Caco-2 (cell line): ENCODE results near the gene G6PD. TPM values are rescaled to one million over a fixed set of nuclear protein-coding genes. Genes with fewer than 3 reads are reported as not detected.
"Not testable (repeated sequence)": the region's sequence is repeated elsewhere in the genome, so short reads cannot be mapped to it uniquely, and the experiment has no call there.

Experiments used
- BruUV-seq: library from RNA; stranded (reverse); fragments of 400-500 nt; replicated peaks from 2 replicates; lab custom pipeline; 2021; lab: Mats Ljungman, UMichigan
- CTCF ChIA-PET: fragments of 300-600 bp; sonication (Branson Sonifier 250); formaldehyde crosslinking; loops from one replicate; lab custom pipeline; 2022; ENCODE audit warnings: antibody characterized with exemption; lab: Charles Lee
- POLR2A ChIA-PET: fragments of 300-600 bp; sonication (Branson Sonifier 250); formaldehyde crosslinking; loops from one replicate; lab custom pipeline; 2022; ENCODE audit warnings: antibody characterized with exemption; lab: Charles Lee
- DNase-seq, 2 experiments: peaks; one replicate each; pipeline versions ENCODE4 v3.0.0 to v3.0.0-alpha.2; 2020 to 2022
- H3K27me3 ChIP-seq: replicated peaks from 2 replicates; pipeline ENCODE4 v1.6.0; 2011; ENCODE audit warnings: low read length; ENCODE audit not compliant: control insufficient read depth, insufficient read depth
- H3K36me3 ChIP-seq: 2 replicates; pipeline ENCODE4 v1.5.1; 2011; ENCODE audit warnings: low read length; ENCODE audit not compliant: control insufficient read depth, insufficient read depth
- H3K4me1 ChIP-seq: fragments of 250-450 bp; sonication (Bioruptor Pico); 2 replicates; pipeline ENCODE4 v1.5.1; 2020; ENCODE audit warnings: mild to moderate bottlenecking
- H3K4me3 ChIP-seq: 2 replicates; pipeline ENCODE4 v1.5.1; 2011; ENCODE audit warnings: low read depth, mild to moderate bottlenecking, control low read depth, low read length
- H3K9me3 ChIP-seq: fragments of 250-450 bp; sonication (Bioruptor Pico); 2 replicates; pipeline ENCODE4 v1.5.1; 2020; ENCODE audit warnings: mild to moderate bottlenecking, moderate library complexity
- H3K27ac Mint-ChIP-seq: one replicate; pipeline ENCODE4 v1.8.0; 2022; ENCODE audit warnings: mixed read lengths; ENCODE audit not compliant: unreplicated experiment
- H3K27me3 Mint-ChIP-seq: one replicate; pipeline ENCODE4 v1.8.0; 2022; ENCODE audit warnings: mixed read lengths; ENCODE audit not compliant: insufficient read depth, unreplicated experiment
- H3K36me3 Mint-ChIP-seq: one replicate; pipeline ENCODE4 v1.8.0; 2022; ENCODE audit warnings: mild to moderate bottlenecking, mixed read lengths; ENCODE audit not compliant: insufficient read depth, unreplicated experiment
- H3K4me1 Mint-ChIP-seq: one replicate; pipeline ENCODE4 v1.8.0; 2022; ENCODE audit warnings: low read depth, mixed read lengths; ENCODE audit not compliant: unreplicated experiment
- H3K4me3 Mint-ChIP-seq: one replicate; pipeline ENCODE4 v1.8.0; 2022; ENCODE audit warnings: mild to moderate bottlenecking, moderate library complexity, mixed read lengths; ENCODE audit not compliant: unreplicated experiment
- H3K9me3 Mint-ChIP-seq: one replicate; pipeline ENCODE4 v1.8.0; 2022; ENCODE audit warnings: mixed read lengths; ENCODE audit not compliant: unreplicated experiment
- intact Hi-C: fragments of 100-400 bp; cut with micrococcal nuclease; formaldehyde crosslinking; loops from one replicate; pipeline ENCODE4 v1.10.0; 2022; ENCODE audit not compliant: unreplicated experiment
- total RNA-seq: library from RNA; stranded (reverse); gene quantifications from 2 replicates; pipeline ENCODE4 v1.2.3, GENCODE V29; 2022
- TF ChIP-seq, protein P1 (sequence below), 2 experiments: fragments of 200-600 bp in 1 of 2; IDR thresholded peaks; 1 replicate in 1 of 2; 2 replicates in 1 of 2; pipeline versions ENCODE4 v1.5.1 to v1.8.0; 2011 to 2022; ENCODE audit warnings: antibody characterized with exemption in 1 of 2, control low read depth in 1 of 2, inconsistent platforms in 1 of 2, low read depth in 1 of 2, low read length in 1 of 2, mild to moderate bottlenecking in 1 of 2, moderate library complexity in 1 of 2; ENCODE audit not compliant: insufficient read depth in 1 of 2, severe bottlenecking in 1 of 2, unreplicated experiment in 1 of 2

G6PD gene
- total RNA-seq, 1 experiment from 2014 or later = 103 TPM

DNA sequence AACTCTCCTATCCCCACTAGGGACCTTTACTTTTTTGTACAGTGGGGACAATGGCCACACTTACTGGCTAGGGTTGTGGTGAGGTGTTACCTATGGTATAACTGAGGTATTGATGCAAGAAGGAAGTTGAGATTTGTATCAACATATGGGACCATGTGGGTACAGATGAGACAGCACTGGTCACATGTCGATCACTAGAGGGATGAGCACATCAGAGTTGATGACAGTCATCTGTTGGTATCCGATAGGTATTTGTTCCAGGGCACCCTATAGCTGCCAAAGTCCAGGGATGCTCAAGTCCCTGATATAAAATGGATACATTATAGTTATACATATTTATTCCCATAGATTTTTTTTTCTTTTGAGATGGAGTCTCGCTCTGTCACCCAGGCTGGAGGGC, 43.7 kb downstream of the G6PD start:
- DNase-seq = no peak
- no peak overlapping the region for H3K27ac Mint-ChIP-seq
- Histone ChIP-seq H3K36me3 (no peaks in the 10 kb centered on the region), H3K27me3 (no peaks in the 10 kb centered on the region), H3K9me3 (no peaks in the 10 kb centered on the region), H3K4me3 (no peak overlapping the region), H3K4me1 (no peaks in the 10 kb centered on the region)
- no TSS peak for BruUV-seq
- ChIA-PET POLR2A (no interaction called here), CTCF (no interaction called here)
- H3K4me3 Mint-ChIP-seq = no peak overlapping the region
- H3K4me1 Mint-ChIP-seq = no peaks in the 10 kb centered on the region
- TF ChIP-seq, protein P1, sequence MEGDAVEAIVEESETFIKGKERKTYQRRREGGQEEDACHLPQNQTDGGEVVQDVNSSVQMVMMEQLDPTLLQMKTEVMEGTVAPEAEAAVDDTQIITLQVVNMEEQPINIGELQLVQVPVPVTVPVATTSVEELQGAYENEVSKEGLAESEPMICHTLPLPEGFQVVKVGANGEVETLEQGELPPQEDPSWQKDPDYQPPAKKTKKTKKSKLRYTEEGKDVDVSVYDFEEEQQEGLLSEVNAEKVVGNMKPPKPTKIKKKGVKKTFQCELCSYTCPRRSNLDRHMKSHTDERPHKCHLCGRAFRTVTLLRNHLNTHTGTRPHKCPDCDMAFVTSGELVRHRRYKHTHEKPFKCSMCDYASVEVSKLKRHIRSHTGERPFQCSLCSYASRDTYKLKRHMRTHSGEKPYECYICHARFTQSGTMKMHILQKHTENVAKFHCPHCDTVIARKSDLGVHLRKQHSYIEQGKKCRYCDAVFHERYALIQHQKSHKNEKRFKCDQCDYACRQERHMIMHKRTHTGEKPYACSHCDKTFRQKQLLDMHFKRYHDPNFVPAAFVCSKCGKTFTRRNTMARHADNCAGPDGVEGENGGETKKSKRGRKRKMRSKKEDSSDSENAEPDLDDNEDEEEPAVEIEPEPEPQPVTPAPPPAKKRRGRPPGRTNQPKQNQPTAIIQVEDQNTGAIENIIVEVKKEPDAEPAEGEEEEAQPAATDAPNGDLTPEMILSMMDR (IDR thresholded peaks at IDR 0.05; ENCODE audit: insufficient read depth in 1 of 2, low read depth in 1 of 2, low read length in 1 of 2, severe bottlenecking in 1 of 2, unreplicated experiment in 1 of 2) = no peak
- intact Hi-C loops = no loop called here
- H3K36me3 Mint-ChIP-seq = no peaks in the 10 kb centered on the region
- H3K27me3 Mint-ChIP-seq = no peaks in the 10 kb centered on the region
- H3K9me3 Mint-ChIP-seq = no peaks in the 10 kb centered on the region

DNA sequence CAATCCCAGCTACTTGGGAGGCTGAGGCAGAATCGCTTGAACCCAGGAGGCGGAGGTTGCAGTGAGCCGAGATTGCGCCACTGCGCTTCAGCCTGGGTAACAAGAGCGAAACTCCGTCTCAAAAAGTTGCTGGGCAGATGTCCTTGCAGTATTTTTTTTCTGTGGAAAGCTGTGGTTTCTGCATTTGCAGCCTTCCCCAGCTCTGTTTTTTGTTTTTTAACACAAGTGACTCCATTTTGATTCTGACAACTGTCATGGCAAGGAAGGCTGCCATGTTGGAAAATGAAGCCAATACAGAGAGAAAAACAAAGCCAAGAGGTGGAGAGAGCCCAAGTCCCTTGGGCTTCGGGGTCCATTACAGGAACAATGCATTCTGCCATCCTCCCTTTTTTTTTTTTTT, 44.5 kb downstream of the G6PD start:
- no peaks in the 10 kb centered on the region for H3K27me3 ChIP-seq
- Mint-ChIP-seq H3K9me3 (no peaks in the 10 kb centered on the region), H3K36me3 (no peaks in the 10 kb centered on the region), H3K27ac (no peak overlapping the region), H3K4me3 (no peak overlapping the region), H3K4me1 (no peaks in the 10 kb centered on the region), H3K27me3 (no peaks in the 10 kb centered on the region)
- BruUV-seq = no TSS peak
- ChIA-PET POLR2A (no interaction called here), CTCF (interaction anchor here (0.7 kb wide), 1 partner anchor 120 kb away, joined by 3 read pairs; no protein-coding TSS in a partner anchor)
- H3K4me3 ChIP-seq = no peak overlapping the region
- intact Hi-C loops = no loop called here
- no peaks in the 10 kb centered on the region for H3K9me3 ChIP-seq
- DNase-seq = no peak
- TF ChIP-seq, protein P1 (IDR thresholded peaks at IDR 0.05; ENCODE audit: insufficient read depth in 1 of 2, low read depth in 1 of 2, low read length in 1 of 2, severe bottlenecking in 1 of 2, unreplicated experiment in 1 of 2) = no peak
- H3K36me3 ChIP-seq = no peaks in the 10 kb centered on the region
- H3K4me1 ChIP-seq = no peaks in the 10 kb centered on the region

DNA sequence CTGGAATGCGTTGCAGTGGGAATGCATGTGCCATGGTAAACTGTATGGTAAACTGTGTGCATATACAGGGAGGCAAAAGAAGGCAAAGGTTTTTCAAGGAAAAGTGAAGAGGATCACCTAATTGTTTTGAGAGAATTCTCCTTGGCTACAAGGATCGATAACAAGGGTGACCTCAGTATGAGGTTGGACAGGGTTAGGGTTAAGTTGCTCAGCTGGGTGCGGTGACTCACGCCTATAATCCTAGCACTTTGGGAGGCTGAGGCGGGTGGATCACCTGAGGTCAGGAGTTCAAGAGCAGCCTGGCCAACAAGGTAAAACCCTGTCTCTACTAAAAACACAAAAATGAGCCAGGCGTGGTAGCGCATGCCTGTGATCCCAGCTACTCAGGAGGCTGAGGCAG, 45.2 kb downstream of the G6PD start:
- H3K36me3 ChIP-seq, H3K36me3 Mint-ChIP-seq, POLR2A ChIA-PET, H3K4me1 Mint-ChIP-seq, H3K27me3 ChIP-seq, H3K9me3 Mint-ChIP-seq, intact Hi-C loops, H3K4me1 ChIP-seq, BruUV-seq, H3K27ac Mint-ChIP-seq, H3K27me3 Mint-ChIP-seq, H3K4me3 Mint-ChIP-seq, H3K4me3 ChIP-seq, CTCF ChIA-PET, DNase-seq, H3K9me3 ChIP-seq: not testable (repeated sequence)

DNA sequence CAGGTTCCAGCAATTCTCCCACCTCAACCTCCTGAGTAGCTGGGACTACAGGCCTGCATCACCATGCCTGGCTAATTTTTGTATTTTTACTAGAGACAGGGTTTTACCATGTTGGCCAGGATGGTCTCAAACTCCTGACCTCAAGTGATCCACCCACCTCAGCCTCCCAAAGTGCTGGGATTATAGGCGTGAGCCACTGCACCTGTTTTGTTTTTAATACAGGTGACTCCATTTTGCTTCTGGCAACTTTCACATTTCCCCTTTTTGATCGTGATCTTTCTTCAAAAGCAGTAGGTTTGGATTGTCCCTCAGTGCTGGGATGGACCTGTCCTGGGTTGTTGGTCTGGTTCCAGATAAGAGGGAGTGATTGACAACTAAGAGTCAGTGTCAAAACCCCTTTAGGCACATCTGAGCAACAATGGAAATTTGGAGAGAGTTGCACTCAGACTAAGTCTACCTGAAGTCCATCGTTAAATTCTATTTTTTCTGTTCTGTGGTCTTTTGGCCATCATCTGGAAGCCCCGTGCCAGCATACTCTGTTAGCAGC, 50.0 kb downstream of the G6PD start:
- H3K27me3 ChIP-seq, H3K27me3 Mint-ChIP-seq, H3K4me1 Mint-ChIP-seq, H3K36me3 Mint-ChIP-seq, H3K9me3 Mint-ChIP-seq, H3K4me1 ChIP-seq, H3K9me3 ChIP-seq, POLR2A ChIA-PET, H3K4me3 ChIP-seq, BruUV-seq, H3K27ac Mint-ChIP-seq, H3K36me3 ChIP-seq, intact Hi-C loops, DNase-seq, H3K4me3 Mint-ChIP-seq: not testable (repeated sequence)
- CTCF ChIA-PET = interaction anchor here (0.7 kb wide), 1 partner anchor 1291 kb away, joined by 3 read pairs; no protein-coding TSS in a partner anchor
